ENCODE data around the gene LRRFIP1. TPM values are rescaled to one million over a fixed set of nuclear protein-coding genes. Genes with fewer than 3 reads are reported as not detected.
A peak's percentile ranks its signal among the peaks of the same experiment; 100 is the strongest.

The LRRFIP1 gene
- polyA plus RNA-seq, 2 donors = 58.9 to 69.5 TPM

GRCh38 chr2:237691029-237691907, 63.9 kb downstream of the LRRFIP1 start:
- 7 to 16% methylated on average over 70 to 78 of the region's 78 CpGs for WGBS, 2 donors
- peaks cover 4 to 38% of the 10 kb centered on the region in 2 donors for H3K4me1 ChIP-seq (ENCODE audit: control insufficient read depth in 2 of 2, insufficient read depth in 2 of 2, low read length in 1 of 2)
- H3K27me3 ChIP-seq (ENCODE audit: control insufficient read depth in 1 of 2, insufficient read depth in 2 of 2, low read length in 2 of 2) = no peaks in the 10 kb centered on the region

GRCh38 chr2:237691908-237692600, 64.7 kb downstream of the LRRFIP1 start:
- Histone ChIP-seq H3K27me3 (ENCODE audit: control insufficient read depth in 1 of 2, insufficient read depth in 2 of 2, low read length in 2 of 2) (no peaks in the 10 kb centered on the region), H3K27ac (ENCODE audit: low read depth in 2 of 2, low read length in 1 of 2) (peak overlapping the region; percentile 94 to 98), H3K4me1 (ENCODE audit: control insufficient read depth in 2 of 2, insufficient read depth in 2 of 2, low read length in 1 of 2) (peaks cover 4 to 35% of the 10 kb centered on the region in 2 donors), H3K36me3 (ENCODE audit: control insufficient read depth in 2 of 2, insufficient read depth in 2 of 2, low read length in 1 of 2) (no peaks in the 10 kb centered on the region), H3K9me3 (ENCODE audit: control insufficient read depth in 2 of 2, insufficient read depth in 1 of 2, low read depth in 1 of 2, low read length in 1 of 2) (no peaks in the 10 kb centered on the region), H3K4me3 (ENCODE audit: low read depth in 1 of 2, low read length in 2 of 2) (peak overlapping the region; percentile 90 to 92)
- WGBS, 2 donors = 0 to 1% methylated on average over 48 to 94 of the region's 94 CpGs

More at GRCh38 chr2:237691029-237691907, 63.9 kb downstream of the LRRFIP1 start:
- Histone ChIP-seq H3K4me3 (ENCODE audit: low read depth in 1 of 2, low read length in 2 of 2) (peak overlapping the region; percentile 61 to 67), H3K27ac (ENCODE audit: low read depth in 2 of 2, low read length in 1 of 2) (peak overlapping the region; percentile 60 to 90), H3K36me3 (ENCODE audit: control insufficient read depth in 2 of 2, insufficient read depth in 2 of 2, low read length in 1 of 2) (no peaks in the 10 kb centered on the region), H3K9me3 (ENCODE audit: control insufficient read depth in 2 of 2, insufficient read depth in 1 of 2, low read depth in 1 of 2, low read length in 1 of 2) (no peaks in the 10 kb centered on the region)

GRCh38 chr2:237692601-237693290, 65.4 kb downstream of the LRRFIP1 start:
- H3K27ac ChIP-seq (ENCODE audit: low read depth in 2 of 2, low read length in 1 of 2) = peak overlapping the region; percentile 94 to 98
- H3K4me3 ChIP-seq (ENCODE audit: low read depth in 1 of 2, low read length in 2 of 2) = peak overlapping the region; percentile 90 to 92
- WGBS, 2 donors = 1 to 2% methylated on average over 40 of the region's 40 CpGs
- peaks cover 4 to 36% of the 10 kb centered on the region in 2 donors for H3K4me1 ChIP-seq (ENCODE audit: control insufficient read depth in 2 of 2, insufficient read depth in 2 of 2, low read length in 1 of 2)
- no peaks in the 10 kb centered on the region for H3K36me3 ChIP-seq (ENCODE audit: control insufficient read depth in 2 of 2, insufficient read depth in 2 of 2, low read length in 1 of 2)
- no peaks in the 10 kb centered on the region for H3K27me3 ChIP-seq (ENCODE audit: control insufficient read depth in 1 of 2, insufficient read depth in 2 of 2, low read length in 2 of 2)
- no peaks in the 10 kb centered on the region for H3K9me3 ChIP-seq (ENCODE audit: control insufficient read depth in 2 of 2, insufficient read depth in 1 of 2, low read depth in 1 of 2, low read length in 1 of 2)

GRCh38 chr2:237693291-237693994, 66.1 kb downstream of the LRRFIP1 start:
- Histone ChIP-seq H3K4me3 (ENCODE audit: low read depth in 1 of 2, low read length in 2 of 2) (peak overlapping the region; percentile 44 to 90), H3K9me3 (ENCODE audit: control insufficient read depth in 2 of 2, insufficient read depth in 1 of 2, low read depth in 1 of 2, low read length in 1 of 2) (no peaks in the 10 kb centered on the region), H3K4me1 (ENCODE audit: control insufficient read depth in 2 of 2, insufficient read depth in 2 of 2, low read length in 1 of 2) (peaks cover 4 to 33% of the 10 kb centered on the region in 2 donors), H3K27me3 (ENCODE audit: control insufficient read depth in 1 of 2, insufficient read depth in 2 of 2, low read length in 2 of 2) (no peaks in the 10 kb centered on the region), H3K27ac (ENCODE audit: low read depth in 2 of 2, low read length in 1 of 2) (peak overlapping the region; percentile 94 to 99), H3K36me3 (ENCODE audit: control insufficient read depth in 2 of 2, insufficient read depth in 2 of 2, low read length in 1 of 2) (no peaks in the 10 kb centered on the region)
- WGBS, 2 donors = 23 to 37% methylated on average over 6 of the region's 6 CpGs

GRCh38 chr2:237694415-237695194, 67.2 kb downstream of the LRRFIP1 start:
- Histone ChIP-seq H3K27ac (ENCODE audit: low read depth in 2 of 2, low read length in 1 of 2) (peak overlapping the region; percentile 94 to 95), H3K9me3 (ENCODE audit: control insufficient read depth in 2 of 2, insufficient read depth in 1 of 2, low read depth in 1 of 2, low read length in 1 of 2) (no peaks in the 10 kb centered on the region), H3K4me3 (ENCODE audit: low read depth in 1 of 2, low read length in 2 of 2) (peak overlapping the region; percentile 14 to 90), H3K27me3 (ENCODE audit: control insufficient read depth in 1 of 2, insufficient read depth in 2 of 2, low read length in 2 of 2) (no peaks in the 10 kb centered on the region), H3K36me3 (ENCODE audit: control insufficient read depth in 2 of 2, insufficient read depth in 2 of 2, low read length in 1 of 2) (no peaks in the 10 kb centered on the region), H3K4me1 (ENCODE audit: control insufficient read depth in 2 of 2, insufficient read depth in 2 of 2, low read length in 1 of 2) (peaks cover 3 to 26% of the 10 kb centered on the region in 2 donors)
- 55 to 56% methylated on average over 15 of the region's 15 CpGs for WGBS, 2 donors

- Histone ChIP-seq H3K4me3 (ENCODE audit: low read depth in 1 of 2, low read length in 2 of 2) (peak overlapping the region in 1 of 2 donors; percentile 15), H3K9me3 (ENCODE audit: control insufficient read depth in 2 of 2, insufficient read depth in 1 of 2, low read depth in 1 of 2, low read length in 1 of 2) (no peaks in the 10 kb centered on the region), H3K27ac (ENCODE audit: low read depth in 2 of 2, low read length in 1 of 2) (peak overlapping the region; percentile 78 to 94), H3K27me3 (ENCODE audit: control insufficient read depth in 1 of 2, insufficient read depth in 2 of 2, low read length in 2 of 2) (no peaks in the 10 kb centered on the region), H3K4me1 (ENCODE audit: control insufficient read depth in 2 of 2, insufficient read depth in 2 of 2, low read length in 1 of 2) (peaks cover 2 to 28% of the 10 kb centered on the region in 2 donors), H3K36me3 (ENCODE audit: control insufficient read depth in 2 of 2, insufficient read depth in 2 of 2, low read length in 1 of 2) (peaks cover 0 to 2% of the 10 kb centered on the region in 2 donors)
- 21 to 28% methylated on average over 7 of the region's 7 CpGs for WGBS, 2 donors
These were observed 67.9 kb downstream of the LRRFIP1 start for GRCh38 chr2:237695201-237695780.

DNA sequence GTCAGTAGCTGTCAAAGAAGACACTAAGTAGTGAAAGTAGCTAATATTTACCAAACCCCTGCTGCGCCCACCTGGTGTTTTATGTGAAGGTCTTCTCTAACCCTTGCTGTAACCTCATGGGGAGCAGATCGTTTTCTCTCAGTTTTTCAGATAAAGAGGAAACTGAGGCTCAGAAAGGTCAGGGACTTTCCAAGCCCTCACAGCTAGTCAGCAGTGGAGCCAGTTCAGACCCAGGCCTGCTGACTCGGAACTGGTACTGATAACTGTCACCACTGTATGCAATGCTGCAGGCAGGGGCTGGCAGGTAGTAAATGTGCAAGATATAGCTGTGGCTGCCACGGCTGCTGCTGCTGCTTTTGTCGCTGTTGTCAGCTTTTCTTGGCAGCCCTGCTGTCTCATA, 69.1 kb downstream of the LRRFIP1 start:
- 41 to 46% methylated on average over 5 of the region's 5 CpGs for WGBS, 2 donors

DNA sequence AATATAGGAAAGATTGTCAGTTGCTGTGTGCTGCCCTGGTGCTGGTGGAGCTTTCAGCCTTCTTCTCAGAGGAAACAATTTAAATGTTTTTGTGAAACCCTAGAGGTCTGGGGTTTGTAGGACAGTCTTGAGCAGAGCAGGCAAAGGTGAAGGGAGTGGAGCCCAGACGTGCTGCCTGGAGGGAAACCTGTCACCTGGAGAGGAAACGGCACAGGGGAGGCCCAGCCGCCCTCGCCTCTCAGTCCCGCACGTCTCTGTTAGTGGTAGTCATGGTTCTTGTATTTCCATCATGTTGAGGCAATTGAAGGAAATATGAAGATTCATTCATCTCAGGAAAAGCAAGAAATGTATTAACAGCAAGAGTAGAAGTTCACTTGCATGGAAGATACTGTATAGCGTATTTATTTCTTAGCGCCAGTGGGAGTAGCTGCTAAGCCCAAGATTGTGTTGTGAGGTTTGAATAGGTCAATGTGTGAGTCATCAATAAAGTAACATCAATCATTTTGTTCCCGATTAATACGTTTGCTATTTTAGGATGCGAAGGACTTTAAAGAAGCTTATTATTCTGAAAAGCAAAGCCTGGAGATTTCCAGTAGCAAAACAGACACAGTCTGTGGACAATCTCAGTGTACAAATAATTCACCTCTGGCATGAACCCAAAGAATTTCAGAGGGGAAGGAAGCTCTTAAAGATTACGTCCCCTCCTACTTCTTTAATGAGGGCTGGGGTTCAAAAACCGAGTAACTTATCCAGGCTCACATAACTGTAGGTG, 70.4 kb downstream of the LRRFIP1 start:
- H3K4me1 ChIP-seq (ENCODE audit: control insufficient read depth in 2 of 2, insufficient read depth in 2 of 2, low read length in 1 of 2) = peaks cover 15 to 43% of the 10 kb centered on the region in 2 donors
- WGBS, 2 donors = 36 to 43% methylated on average over 13 of the region's 13 CpGs
- no peaks in the 10 kb centered on the region for H3K27me3 ChIP-seq (ENCODE audit: control insufficient read depth in 1 of 2, insufficient read depth in 2 of 2, low read length in 2 of 2)
- H3K36me3 ChIP-seq (ENCODE audit: control insufficient read depth in 2 of 2, insufficient read depth in 2 of 2, low read length in 1 of 2) = peaks cover 0 to 4% of the 10 kb centered on the region in 2 donors
- no peak overlapping the region for H3K4me3 ChIP-seq (ENCODE audit: low read depth in 1 of 2, low read length in 2 of 2)
- H3K9me3 ChIP-seq (ENCODE audit: control insufficient read depth in 2 of 2, insufficient read depth in 1 of 2, low read depth in 1 of 2, low read length in 1 of 2) = no peaks in the 10 kb centered on the region
- peak overlapping the region; percentile 60 to 80 for H3K27ac ChIP-seq (ENCODE audit: low read depth in 2 of 2, low read length in 1 of 2)

More for the DNA sequence above, 69.1 kb downstream of the LRRFIP1 start:
- Histone ChIP-seq H3K36me3 (ENCODE audit: control insufficient read depth in 2 of 2, insufficient read depth in 2 of 2, low read length in 1 of 2) (peaks cover 0 to 4% of the 10 kb centered on the region in 2 donors), H3K4me1 (ENCODE audit: control insufficient read depth in 2 of 2, insufficient read depth in 2 of 2, low read length in 1 of 2) (peaks cover 6 to 32% of the 10 kb centered on the region in 2 donors), H3K27me3 (ENCODE audit: control insufficient read depth in 1 of 2, insufficient read depth in 2 of 2, low read length in 2 of 2) (no peaks in the 10 kb centered on the region), H3K9me3 (ENCODE audit: control insufficient read depth in 2 of 2, insufficient read depth in 1 of 2, low read depth in 1 of 2, low read length in 1 of 2) (no peaks in the 10 kb centered on the region), H3K4me3 (ENCODE audit: low read depth in 1 of 2, low read length in 2 of 2) (no peak overlapping the region), H3K27ac (ENCODE audit: low read depth in 2 of 2, low read length in 1 of 2) (peak overlapping the region; percentile 40 to 54)
